ENCODE data around the gene HS3ST4. TPM values are rescaled to one million over a fixed set of nuclear protein-coding genes. Genes with fewer than 3 reads are reported as not detected.

Gene HS3ST4
- total RNA-seq = not detected

DNA sequence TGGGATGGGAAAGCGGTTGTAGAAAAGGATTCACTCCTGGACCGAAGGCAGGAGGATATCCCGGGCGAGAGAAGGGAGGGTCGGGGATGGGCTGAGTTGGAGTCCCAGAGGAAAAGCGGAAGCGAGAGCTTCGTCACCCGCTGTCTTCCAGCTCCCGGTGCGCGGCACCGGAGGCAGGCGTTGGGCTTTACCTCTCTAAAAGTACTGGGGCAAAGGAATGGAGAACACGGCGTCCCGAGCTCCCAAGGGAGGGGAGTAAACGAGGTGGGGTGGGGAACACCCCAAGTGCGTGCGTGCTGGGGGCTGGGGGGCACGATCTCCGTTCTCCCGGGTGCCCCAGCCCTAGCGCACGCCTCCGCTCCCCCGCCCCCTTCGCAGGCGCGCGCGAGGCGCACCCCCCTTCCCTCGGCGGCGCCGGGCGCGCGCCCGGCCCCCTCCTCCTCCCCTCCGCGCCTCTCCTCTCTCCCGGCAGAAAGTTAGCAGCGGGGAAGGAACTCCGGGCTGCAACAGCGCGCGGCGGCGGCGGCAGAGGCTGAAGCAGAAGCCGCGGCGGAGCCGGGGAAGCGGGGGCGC, at the start of gene HS3ST4:
Gene HS3ST4 (plus strand): TSS at position 441 of the 573 bp plus-strand sequence.
- Mint-ChIP-seq H3K36me3 (ENCODE audit: low read depth) (no peaks in the 10 kb centered on the region), H3K27ac (no peak within 1 kb of the TSS), H3K27me3 (ENCODE audit: low read depth) (peaks cover 52% of the 10 kb centered on the region), H3K4me1 (ENCODE audit: low read depth) (peaks cover 3% of the 10 kb centered on the region), H3K9me3 (ENCODE audit: insufficient read depth) (no peaks in the 10 kb centered on the region), H3K4me3 (no peak within 1 kb of the TSS)
- ChIA-PET CTCF (no interaction called here), POLR2A (no interaction called here)
- no peak for DNase-seq
- no peak for ATAC-seq

DNA sequence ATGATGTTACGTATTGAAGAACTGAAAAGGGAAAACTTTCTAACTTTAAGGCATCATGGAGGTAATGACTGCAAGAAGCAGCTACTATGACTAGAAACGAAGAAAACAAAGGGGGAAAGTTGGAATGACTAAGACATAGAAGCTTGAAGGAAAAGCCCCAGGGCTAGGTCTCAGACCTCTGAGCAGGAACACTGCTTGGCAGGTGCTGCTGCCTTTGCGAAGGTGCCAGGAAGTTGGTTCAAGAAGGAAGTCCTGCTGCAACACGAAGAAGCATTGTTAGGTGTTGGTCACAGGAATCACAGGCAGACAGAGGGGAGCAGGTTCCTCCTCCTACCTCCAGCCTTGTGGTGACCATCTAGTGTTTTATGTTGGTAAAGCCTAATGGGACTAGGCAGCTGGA, 48.1 kb upstream of the HS3ST4 start:
- H3K9me3 Mint-ChIP-seq (ENCODE audit: insufficient read depth) = no peaks in the 10 kb centered on the region
- no peak overlapping the region for H3K4me3 Mint-ChIP-seq
- CTCF ChIA-PET = no interaction called here
- DNase-seq (no peak), ATAC-seq (no peak)
- H3K36me3 Mint-ChIP-seq (ENCODE audit: low read depth) = no peaks in the 10 kb centered on the region
- no peaks in the 10 kb centered on the region for H3K4me1 Mint-ChIP-seq (ENCODE audit: low read depth)
- no peak overlapping the region for H3K27ac Mint-ChIP-seq
- POLR2A ChIA-PET = no interaction called here
- H3K27me3 Mint-ChIP-seq (ENCODE audit: low read depth) = no peaks in the 10 kb centered on the region

DNA sequence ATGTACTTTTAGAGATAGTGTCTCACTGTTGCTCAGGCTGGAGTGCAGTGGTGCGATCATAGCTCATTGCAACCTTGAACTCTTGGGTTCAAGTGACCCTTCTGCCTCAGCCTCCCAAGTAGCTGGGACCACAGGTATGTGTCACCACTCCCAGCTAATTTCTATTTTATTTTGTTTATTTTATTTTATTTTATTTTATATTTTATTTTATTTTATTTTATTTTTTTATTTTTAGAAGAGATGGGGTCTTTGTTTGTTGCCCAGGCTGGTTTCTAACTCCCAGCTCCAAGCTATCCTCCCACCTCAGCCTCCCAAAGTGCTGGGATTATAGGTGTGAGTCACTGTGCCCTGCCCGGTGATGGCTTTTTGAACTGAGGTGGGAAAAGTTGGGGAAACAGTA, 35.1 kb upstream of the HS3ST4 start:
- CTCF ChIA-PET = no interaction called here

DNA sequence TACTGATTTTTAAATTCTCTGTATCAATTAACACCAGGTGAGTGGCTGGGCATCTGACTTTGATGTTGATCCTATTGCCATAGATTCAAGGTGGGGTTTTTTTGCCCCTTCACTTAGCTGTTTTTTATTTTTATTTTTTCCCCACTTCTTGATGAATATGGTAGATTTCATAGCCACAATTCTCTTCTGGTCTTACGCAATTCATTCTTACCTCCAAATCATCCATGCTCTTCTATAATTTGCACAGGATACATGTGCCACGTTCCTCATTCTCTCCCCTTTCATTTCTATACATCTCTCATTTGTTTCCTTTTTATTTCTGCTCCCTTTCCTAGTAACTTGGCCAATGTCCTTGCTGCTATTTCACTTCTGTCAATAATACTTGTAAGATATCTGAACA, 14.9 kb upstream of the HS3ST4 start:
- H3K36me3 Mint-ChIP-seq (ENCODE audit: low read depth) = no peaks in the 10 kb centered on the region
- no peak for DNase-seq
- no peak overlapping the region for H3K27ac Mint-ChIP-seq
- H3K27me3 Mint-ChIP-seq (ENCODE audit: low read depth) = no peaks in the 10 kb centered on the region
- no peaks in the 10 kb centered on the region for H3K9me3 Mint-ChIP-seq (ENCODE audit: insufficient read depth)
- ATAC-seq = no peak
- POLR2A ChIA-PET = no interaction called here
- CTCF ChIA-PET = no interaction called here
- H3K4me1 Mint-ChIP-seq (ENCODE audit: low read depth) = no peaks in the 10 kb centered on the region
- H3K4me3 Mint-ChIP-seq = no peak overlapping the region

More for the DNA sequence above, 35.1 kb upstream of the HS3ST4 start:
- no peaks in the 10 kb centered on the region for H3K9me3 Mint-ChIP-seq (ENCODE audit: insufficient read depth)
- POLR2A ChIA-PET = no interaction called here
- H3K4me1 Mint-ChIP-seq (ENCODE audit: low read depth) = no peaks in the 10 kb centered on the region
- H3K36me3 Mint-ChIP-seq (ENCODE audit: low read depth) = no peaks in the 10 kb centered on the region
- H3K27ac Mint-ChIP-seq = no peak overlapping the region
- no peak overlapping the region for H3K4me3 Mint-ChIP-seq
- DNase-seq (no peak), ATAC-seq (no peak)
- H3K27me3 Mint-ChIP-seq (ENCODE audit: low read depth) = peaks cover 3% of the 10 kb centered on the region

DNA sequence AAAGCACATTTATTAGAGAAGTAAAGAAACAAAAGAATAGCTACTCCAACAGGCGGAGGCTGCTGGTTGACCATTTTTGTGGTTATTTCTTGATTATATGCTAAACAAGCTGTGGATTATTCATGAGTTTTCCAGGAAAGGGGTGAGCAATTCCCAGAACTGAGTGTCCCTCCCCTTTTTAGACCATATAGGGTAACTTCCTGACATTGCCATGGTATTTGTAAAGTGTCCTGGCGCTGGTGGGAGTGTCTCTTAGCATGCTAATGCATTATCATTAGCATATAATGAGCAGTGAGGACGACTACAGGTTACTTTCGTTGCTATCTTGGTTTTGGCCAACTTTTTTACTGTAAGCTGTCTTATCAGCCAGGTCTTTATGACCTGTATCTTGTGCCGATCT, 12.2 kb upstream of the HS3ST4 start:
- Mint-ChIP-seq H3K27me3 (ENCODE audit: low read depth) (no peaks in the 10 kb centered on the region), H3K9me3 (ENCODE audit: insufficient read depth) (no peaks in the 10 kb centered on the region), H3K4me3 (no peak overlapping the region), H3K27ac (no peak overlapping the region), H3K36me3 (ENCODE audit: low read depth) (no peaks in the 10 kb centered on the region), H3K4me1 (ENCODE audit: low read depth) (no peaks in the 10 kb centered on the region)
- no peak for DNase-seq
- ATAC-seq = no peak
- ChIA-PET POLR2A (no interaction called here), CTCF (interaction anchor here (1.4 kb wide), 1 partner anchor 11 kb away, joined by 3 read pairs; no protein-coding TSS in a partner anchor)

DNA sequence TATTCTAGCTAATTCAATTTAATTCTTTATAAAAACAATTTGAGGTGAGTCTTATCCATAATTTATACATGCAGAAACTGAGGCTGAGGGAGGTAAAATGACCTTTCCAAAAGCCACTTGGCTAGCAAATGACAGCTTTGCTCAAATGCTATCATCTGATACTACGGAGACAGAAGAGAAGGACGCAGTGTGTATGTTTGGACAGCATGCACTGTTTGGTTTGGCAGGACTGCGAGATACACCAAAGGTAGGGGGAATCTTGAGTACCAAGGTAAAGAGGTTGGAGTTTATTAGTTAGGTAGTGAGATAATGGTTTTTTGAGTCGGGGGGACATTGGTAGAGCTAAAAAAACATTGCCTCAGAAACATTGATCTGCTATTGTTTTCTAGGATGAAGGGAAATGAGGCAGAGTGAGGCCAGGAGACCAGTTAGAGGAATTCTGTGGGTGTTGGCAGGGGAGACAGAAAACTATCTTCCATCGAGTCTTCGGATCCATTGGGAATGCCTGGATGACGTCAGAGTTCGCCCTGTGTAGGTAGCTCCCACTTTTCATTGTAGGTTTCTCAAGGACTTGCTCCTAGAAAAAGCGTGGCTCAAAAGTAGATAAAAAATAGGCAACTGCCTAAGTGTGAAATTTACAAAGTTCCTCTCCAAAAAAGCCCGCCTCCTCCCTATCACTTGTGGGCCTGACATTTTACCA, 2.5 kb upstream of the HS3ST4 start:
- ChIA-PET CTCF (no interaction called here), POLR2A (no interaction called here)
- no peaks in the 10 kb centered on the region for H3K9me3 Mint-ChIP-seq (ENCODE audit: insufficient read depth)
- no peak overlapping the region for H3K4me3 Mint-ChIP-seq
- no peaks in the 10 kb centered on the region for H3K36me3 Mint-ChIP-seq (ENCODE audit: low read depth)
- peaks cover 3% of the 10 kb centered on the region for H3K4me1 Mint-ChIP-seq (ENCODE audit: low read depth)
- no peak overlapping the region for H3K27ac Mint-ChIP-seq
- DNase-seq (no peak), ATAC-seq (no peak)
- H3K27me3 Mint-ChIP-seq (ENCODE audit: low read depth) = peaks cover 33% of the 10 kb centered on the region

DNA sequence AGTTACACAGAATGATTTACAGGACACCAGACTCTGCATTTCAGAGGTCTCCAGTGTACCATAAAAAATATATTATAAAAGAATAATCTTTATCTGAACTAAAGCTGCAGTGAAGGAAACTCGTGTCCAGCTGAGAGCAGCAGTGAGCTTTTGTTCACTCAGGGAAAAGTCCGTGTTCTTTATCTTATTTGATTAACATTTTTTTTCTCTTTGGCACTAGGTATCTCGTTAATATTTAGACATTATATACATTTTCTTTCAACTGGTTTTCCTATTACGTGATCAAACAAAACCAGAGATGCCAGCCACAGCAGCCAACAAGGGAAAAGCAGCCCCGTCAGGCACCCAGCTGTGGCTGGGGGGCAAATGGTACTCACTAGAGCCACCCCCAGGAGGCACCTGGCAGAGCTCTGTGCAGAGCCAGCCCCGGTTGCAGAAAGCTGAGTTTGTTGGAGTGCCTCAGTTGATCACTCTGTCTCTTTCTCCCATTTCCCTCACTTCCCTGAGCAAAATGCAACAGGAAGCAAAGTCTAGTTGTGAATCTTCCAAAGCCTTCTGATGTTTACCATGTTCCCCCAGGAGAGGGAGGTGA, 1.1 kb upstream of the HS3ST4 start:
- H3K27ac Mint-ChIP-seq = no peak overlapping the region
- H3K9me3 Mint-ChIP-seq (ENCODE audit: insufficient read depth) = no peaks in the 10 kb centered on the region
- H3K27me3 Mint-ChIP-seq (ENCODE audit: low read depth) = peaks cover 45% of the 10 kb centered on the region
- ATAC-seq = no peak
- peaks cover 3% of the 10 kb centered on the region for H3K4me1 Mint-ChIP-seq (ENCODE audit: low read depth)
- CTCF ChIA-PET = interaction anchor here (0.5 kb wide), 1 partner anchor 348 kb away, joined by 3 read pairs; no protein-coding TSS in a partner anchor
- DNase-seq = no peak
- no peak overlapping the region for H3K4me3 Mint-ChIP-seq
- POLR2A ChIA-PET = no interaction called here
- H3K36me3 Mint-ChIP-seq (ENCODE audit: low read depth) = no peaks in the 10 kb centered on the region

DNA sequence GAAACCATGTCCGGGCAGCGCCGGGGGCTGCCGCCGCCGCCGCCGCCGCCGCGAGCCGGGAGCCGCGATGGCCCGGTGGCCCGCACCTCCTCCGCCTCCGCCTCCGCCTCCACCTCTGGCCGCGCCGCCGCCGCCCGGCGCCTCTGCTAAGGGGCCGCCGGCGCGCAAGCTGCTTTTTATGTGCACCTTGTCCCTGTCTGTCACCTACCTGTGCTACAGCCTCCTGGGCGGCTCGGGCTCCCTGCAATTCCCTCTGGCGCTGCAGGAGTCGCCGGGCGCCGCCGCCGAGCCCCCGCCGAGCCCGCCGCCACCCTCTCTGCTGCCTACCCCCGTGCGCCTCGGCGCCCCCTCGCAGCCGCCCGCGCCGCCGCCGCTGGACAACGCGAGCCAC, 587 bp downstream of the HS3ST4 start:
- POLR2A ChIA-PET = no interaction called here
- DNase-seq (no peak), ATAC-seq (no peak)
- H3K4me3 Mint-ChIP-seq = no peak overlapping the region
- H3K9me3 Mint-ChIP-seq (ENCODE audit: insufficient read depth) = no peaks in the 10 kb centered on the region
- CTCF ChIA-PET = no interaction called here
- peaks cover 54% of the 10 kb centered on the region for H3K27me3 Mint-ChIP-seq (ENCODE audit: low read depth)
- no peaks in the 10 kb centered on the region for H3K36me3 Mint-ChIP-seq (ENCODE audit: low read depth)
- H3K27ac Mint-ChIP-seq = no peak overlapping the region
- H3K4me1 Mint-ChIP-seq (ENCODE audit: low read depth) = peaks cover 3% of the 10 kb centered on the region

DNA sequence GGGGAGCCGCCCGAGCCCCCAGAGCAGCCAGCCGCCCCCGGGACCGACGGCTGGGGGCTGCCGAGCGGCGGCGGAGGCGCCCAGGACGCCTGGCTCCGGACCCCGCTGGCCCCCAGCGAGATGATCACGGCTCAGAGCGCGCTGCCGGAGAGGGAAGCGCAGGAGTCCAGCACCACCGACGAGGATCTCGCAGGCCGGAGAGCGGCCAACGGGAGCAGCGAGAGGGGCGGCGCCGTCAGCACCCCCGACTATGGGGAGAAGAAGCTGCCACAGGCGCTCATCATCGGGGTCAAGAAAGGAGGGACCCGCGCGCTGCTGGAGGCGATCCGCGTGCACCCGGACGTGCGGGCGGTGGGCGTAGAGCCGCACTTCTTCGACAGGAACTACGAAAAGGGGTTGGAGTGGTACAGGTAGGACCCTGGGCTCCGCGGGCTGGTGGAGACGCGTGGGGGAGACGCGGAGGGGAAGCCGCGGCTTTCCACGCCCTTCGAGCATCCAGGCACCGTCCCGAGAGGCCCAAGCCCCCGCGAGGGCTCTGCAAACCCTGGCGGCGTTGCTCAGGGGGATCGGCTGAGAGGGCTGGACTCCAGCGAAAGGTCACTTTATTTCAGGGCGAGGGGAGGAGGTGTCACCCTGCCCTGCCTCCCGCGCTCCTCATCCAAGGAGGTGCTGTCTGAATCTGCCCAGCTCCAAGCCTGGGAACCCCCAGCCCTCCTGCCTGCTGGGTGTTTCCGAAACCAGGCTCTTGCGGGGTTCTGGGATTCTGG, 1.2 kb downstream of the HS3ST4 start:
- ChIA-PET CTCF (no interaction called here), POLR2A (no interaction called here)
- no peaks in the 10 kb centered on the region for H3K36me3 Mint-ChIP-seq (ENCODE audit: low read depth)
- no peak overlapping the region for H3K4me3 Mint-ChIP-seq
- ATAC-seq (no peak), DNase-seq (no peak)
- peaks cover 3% of the 10 kb centered on the region for H3K4me1 Mint-ChIP-seq (ENCODE audit: low read depth)
- no peak overlapping the region for H3K27ac Mint-ChIP-seq
- H3K9me3 Mint-ChIP-seq (ENCODE audit: insufficient read depth) = no peaks in the 10 kb centered on the region
- peaks cover 54% of the 10 kb centered on the region for H3K27me3 Mint-ChIP-seq (ENCODE audit: low read depth)

DNA sequence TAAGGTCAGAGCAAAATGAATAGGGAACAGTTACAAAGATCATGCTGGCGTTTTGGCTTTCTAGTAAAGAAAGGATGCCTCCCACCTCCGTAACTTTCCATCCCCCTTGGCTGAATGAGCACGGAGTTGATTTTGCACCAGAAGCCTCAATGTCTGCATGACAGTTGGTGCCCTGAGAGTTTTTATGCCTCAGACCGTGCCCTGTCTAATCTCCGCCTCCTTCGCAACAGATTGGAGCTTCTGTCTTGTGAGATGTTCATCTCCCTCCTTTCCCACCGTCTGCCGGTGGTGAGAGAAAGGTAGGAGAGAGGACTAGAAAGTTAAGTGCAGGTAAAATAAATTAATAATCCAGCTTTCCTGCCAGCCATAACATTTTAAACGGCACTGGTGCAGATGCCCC, 1.9 kb downstream of the HS3ST4 start:
- no peak for DNase-seq
- H3K27me3 Mint-ChIP-seq (ENCODE audit: low read depth) = peaks cover 55% of the 10 kb centered on the region
- no peaks in the 10 kb centered on the region for H3K36me3 Mint-ChIP-seq (ENCODE audit: low read depth)
- peaks cover 3% of the 10 kb centered on the region for H3K4me1 Mint-ChIP-seq (ENCODE audit: low read depth)
- ChIA-PET CTCF (no interaction called here), POLR2A (no interaction called here)
- no peak overlapping the region for H3K4me3 Mint-ChIP-seq
- ATAC-seq = no peak
- H3K27ac Mint-ChIP-seq = no peak overlapping the region
- no peaks in the 10 kb centered on the region for H3K9me3 Mint-ChIP-seq (ENCODE audit: insufficient read depth)

DNA sequence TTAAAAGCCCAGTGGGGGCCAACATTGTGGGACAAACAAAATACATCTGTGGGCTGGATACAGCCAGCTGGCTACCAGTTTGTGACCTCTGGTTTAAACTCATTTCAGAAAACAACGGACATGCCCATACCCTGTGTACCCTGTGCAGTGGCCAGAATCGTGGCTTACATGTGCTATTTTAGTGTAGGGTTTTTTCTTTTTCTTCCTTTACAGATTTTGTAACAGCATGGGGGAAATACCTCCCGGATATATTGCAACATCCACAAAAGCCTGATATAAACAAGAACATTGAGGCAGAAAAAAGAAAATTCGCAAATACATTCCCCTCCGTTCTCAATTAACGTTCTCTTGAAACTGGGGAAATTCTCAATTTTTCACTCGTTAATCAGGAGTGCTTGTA, 7.3 kb downstream of the HS3ST4 start:
- Mint-ChIP-seq H3K27ac (no peak overlapping the region), H3K4me3 (no peak overlapping the region), H3K9me3 (ENCODE audit: insufficient read depth) (no peaks in the 10 kb centered on the region), H3K36me3 (ENCODE audit: low read depth) (no peaks in the 10 kb centered on the region), H3K4me1 (ENCODE audit: low read depth) (no peaks in the 10 kb centered on the region), H3K27me3 (ENCODE audit: low read depth) (peaks cover 24% of the 10 kb centered on the region)
- POLR2A ChIA-PET = no interaction called here
- CTCF ChIA-PET = no interaction called here
- no peak for ATAC-seq
- no peak for DNase-seq

DNA sequence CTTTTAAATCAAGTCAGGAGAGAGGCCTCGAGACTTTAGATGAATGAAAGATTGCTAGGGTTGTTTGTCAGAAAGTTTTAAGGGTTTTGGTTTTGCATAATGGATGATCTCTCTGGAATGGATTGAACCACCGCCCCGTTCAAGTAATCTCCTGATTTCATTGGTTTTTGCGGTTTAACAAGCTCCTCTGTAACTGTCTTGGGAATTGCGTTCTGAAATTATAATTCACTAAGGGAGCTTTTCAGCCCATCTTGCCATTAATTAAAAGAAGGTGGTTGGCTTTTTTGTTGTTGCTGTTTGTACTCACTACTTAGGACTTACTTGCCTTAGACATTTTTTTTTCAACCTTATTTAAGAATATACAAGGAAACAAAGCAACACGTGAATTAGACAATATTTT, 8.8 kb downstream of the HS3ST4 start:
- POLR2A ChIA-PET = interaction anchor here (0.7 kb wide), 1 partner anchor 1548 kb away, joined by 3 read pairs; no protein-coding TSS in a partner anchor
- CTCF ChIA-PET = interaction anchor here (0.7 kb wide), 1 partner anchor 462 kb away, joined by 3 read pairs; no protein-coding TSS in a partner anchor
- no peak overlapping the region for H3K27ac Mint-ChIP-seq
- H3K4me3 Mint-ChIP-seq = no peak overlapping the region
- no peaks in the 10 kb centered on the region for H3K36me3 Mint-ChIP-seq (ENCODE audit: low read depth)
- no peaks in the 10 kb centered on the region for H3K4me1 Mint-ChIP-seq (ENCODE audit: low read depth)
- no peak for DNase-seq
- peaks cover 12% of the 10 kb centered on the region for H3K27me3 Mint-ChIP-seq (ENCODE audit: low read depth)
- ATAC-seq = no peak
- H3K9me3 Mint-ChIP-seq (ENCODE audit: insufficient read depth) = no peaks in the 10 kb centered on the region

All from activated CD8-positive, alpha-beta T cell treated with anti-CD3 and anti-CD28 coated beads, Interleukin-2, amount 10 ng/mL, durations not matched to agents 7 days and 5 days (primary cell).